ENCODE measurements around the gene EIF4B.

GRCh38 chr12:53074283-53074998 lies 68.2 kb downstream of the EIF4B start:
- TF ChIP-seq CTCF (IDR thresholded peaks at IDR 0.05 in 2 of 3, conservative IDR thresholded peaks at IDR 0.05 in 1 of 3; ENCODE audit: borderline replicate concordance in 1 of 3, insufficient read depth in 1 of 3, low read depth in 2 of 3, low read length in 2 of 3) (no peak), JUND (IDR thresholded peaks at IDR 0.05) (no peak)

Measured in HCT116 (cell line).